ENCODE results near the gene LELP1.

DNA sequence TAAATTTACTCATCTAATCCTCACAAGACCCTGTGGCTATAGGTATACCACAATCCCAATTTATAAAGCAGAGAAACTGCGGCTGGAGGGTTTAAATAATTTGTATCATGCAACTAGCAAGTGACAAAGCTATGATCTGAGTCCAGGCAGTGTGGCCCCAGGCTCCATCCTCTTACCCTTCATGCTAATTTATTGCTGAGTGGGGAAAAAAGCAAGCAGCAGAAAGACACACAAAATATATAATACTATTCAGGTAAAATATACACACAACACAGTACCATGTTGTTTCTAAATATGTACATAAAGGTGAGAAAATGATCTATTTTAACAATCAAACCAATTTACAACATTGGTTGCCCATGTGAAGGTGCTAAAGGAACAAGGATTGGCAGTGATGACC is 38.9 kb downstream of the LELP1 start:
- TF ChIP-seq CTCF (conservative IDR thresholded peaks at IDR 0.05 in 1 of 2, IDR thresholded peaks at IDR 0.05 in 1 of 2; ENCODE audit: extremely low read depth in 1 of 2, insufficient read depth in 1 of 2, low read depth in 1 of 2, low read length in 2 of 2) (no peak), EZH2 (IDR thresholded peaks at IDR 0.05; ENCODE audit: borderline replicate concordance, low read length) (no peak)
